ENCODE measurements around the gene GSG1.
A peak's percentile ranks its signal among the peaks of the same experiment; 100 is the strongest.

The GSG1 gene

GRCh38 chr12:13105781-13106180, 2.3 kb upstream of the GSG1 start:
- DNase-seq (ENCODE audit: insufficient read length, low spot score) (no peak), FAIRE-seq (no peak)
- TF ChIP-seq CTCF (IDR thresholded peaks at IDR 0.05; ENCODE audit: insufficient read depth, missing control alignments), result no peak

GRCh38 chr12:13104409-13104808, 942 bp upstream of the GSG1 start:
- TF ChIP-seq CTCF (IDR thresholded peaks at IDR 0.05; ENCODE audit: insufficient read depth, missing control alignments), result no peak
- no peak for DNase-seq (ENCODE audit: insufficient read length, low spot score)
- FAIRE-seq, result no peak

GRCh38 chr12:13102461-13103195, 839 bp downstream of the GSG1 start:
- FAIRE-seq, result no peak
- no peak for DNase-seq (ENCODE audit: insufficient read length, low spot score)
- no peak for TF ChIP-seq CTCF (IDR thresholded peaks at IDR 0.05; ENCODE audit: insufficient read depth, missing control alignments)

- no peak for TF ChIP-seq CTCF (IDR thresholded peaks at IDR 0.05; ENCODE audit: insufficient read depth, missing control alignments)
- DNase-seq (ENCODE audit: insufficient read length, low spot score), result no peak
- no peak for FAIRE-seq
These were observed 1.6 kb downstream of the GSG1 start for GRCh38 chr12:13101821-13102375.

- DNase-seq (ENCODE audit: insufficient read length, low spot score), result peak; percentile 81
- no peak for TF ChIP-seq CTCF (IDR thresholded peaks at IDR 0.05; ENCODE audit: insufficient read depth, missing control alignments)
- no peak for FAIRE-seq
These were observed 2.3 kb downstream of the GSG1 start for GRCh38 chr12:13100882-13101769.

- no peak for DNase-seq (ENCODE audit: insufficient read length, low spot score)
- FAIRE-seq, result no peak
- TF ChIP-seq CTCF (IDR thresholded peaks at IDR 0.05; ENCODE audit: insufficient read depth, missing control alignments), result no peak
These were observed 2.9 kb downstream of the GSG1 start for GRCh38 chr12:13100605-13100881.

Data from D721Med (cell line).